Measurements from ENCODE around the gene EFHC2. TPM values are rescaled to one million over a fixed set of nuclear protein-coding genes. Genes with fewer than 3 reads are reported as not detected.
A peak's percentile ranks its signal among the peaks of the same experiment; 100 is the strongest.
"Not testable (repeated sequence)": the region's sequence is repeated elsewhere in the genome, so short reads cannot be mapped to it uniquely, and the experiment has no call there.

EFHC2 gene
- total RNA-seq, 1 experiment from 2014 or later = not detected

DNA sequence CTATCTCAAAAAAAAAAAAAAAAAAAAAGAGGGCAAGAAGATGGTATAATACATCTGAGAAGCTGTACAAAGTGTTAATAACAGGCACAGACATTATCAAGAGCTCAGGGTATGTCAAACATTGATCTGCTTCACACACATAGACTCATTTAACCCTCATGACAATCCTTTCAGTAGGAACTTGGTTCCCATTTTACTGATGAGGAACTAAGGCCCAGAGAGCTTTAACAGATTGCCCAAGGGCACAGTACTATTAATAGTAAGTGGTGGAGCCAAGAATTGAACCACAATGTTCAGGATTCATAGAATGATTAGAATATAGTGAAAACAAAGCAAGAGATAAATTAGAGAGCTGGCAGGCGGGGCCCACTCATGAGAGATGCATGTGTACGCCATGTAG lies 154.4 kb downstream of the EFHC2 start (continued):
- no peak for TF ChIP-seq REST (IDR thresholded peaks at IDR 0.05; ENCODE audit: low read depth)
- TF ChIP-seq FOSL1 (IDR thresholded peaks at IDR 0.05; ENCODE audit: low read depth) = no peak
- TF ChIP-seq ATF3 (IDR thresholded peaks at IDR 0.05) = no peak
- no peak for TF ChIP-seq CBX3 (IDR thresholded peaks at IDR 0.05; ENCODE audit: low read depth)
- TF ChIP-seq JUND (IDR thresholded peaks at IDR 0.05) = no peak

- H3K27ac ChIP-seq (ENCODE audit: low read depth, low read length); POLR2A ChIA-PET; H3K36me3 ChIP-seq (ENCODE audit: control insufficient read depth in 1 of 2, insufficient read depth in 2 of 2, low read length in 2 of 2); H3K9me3 ChIP-seq (ENCODE audit: control insufficient read depth in 1 of 2, insufficient read depth in 1 of 2, low read depth in 1 of 2, low read length in 2 of 2); H3K4me1 ChIP-seq (ENCODE audit: control insufficient read depth in 1 of 2, insufficient read depth in 2 of 2, low read length in 2 of 2); H3K4me3 ChIP-seq (replicated peaks in 1 of 2; ENCODE audit: low read depth in 1 of 2, low read length in 2 of 2); CTCF ChIA-PET; intact Hi-C loops (cut with micrococcal nuclease); H3K9me2 ChIP-seq (ENCODE audit: insufficient read depth); H3K79me2 ChIP-seq (ENCODE audit: insufficient read depth, low read length); ATAC-seq; H2AFZ ChIP-seq (ENCODE audit: low read depth, low read length, poor library complexity, severe bottlenecking); H4K20me1 ChIP-seq (ENCODE audit: insufficient read depth); DNase-seq (ENCODE audit: low read depth, low spot score); H3K27me3 ChIP-seq (ENCODE audit: insufficient read depth, low read length); H3K9ac ChIP-seq (ENCODE audit: low read length); BruUV-seq (replicated peaks): not testable (repeated sequence)
- RAD21 ChIA-PET (ENCODE audit: low non-redundant PET in 1 of 2, low total read pairs in 2 of 2, uncharacterized antibody in 2 of 2, unreplicated experiment in 2 of 2) = interaction anchor here in 1 of 2 experiments (0.7 kb wide), 1 partner anchor 230 kb away, joined by 3 read pairs; no protein-coding TSS in a partner anchor
- peak overlapping the region; percentile 41 for H3K4me2 ChIP-seq (ENCODE audit: low read length)
These were observed 155.6 kb downstream of the EFHC2 start for GRCh38 chrX:44187915-44188314.
